Kasumi-1 (cell line): ENCODE data around the gene VENTX.

Experiments used
- DNase-seq, 2 experiments: peaks; one replicate each; lab custom pipeline; 2025; lab: John Stamatoyannopoulos, UW

VENTX gene

DNA sequence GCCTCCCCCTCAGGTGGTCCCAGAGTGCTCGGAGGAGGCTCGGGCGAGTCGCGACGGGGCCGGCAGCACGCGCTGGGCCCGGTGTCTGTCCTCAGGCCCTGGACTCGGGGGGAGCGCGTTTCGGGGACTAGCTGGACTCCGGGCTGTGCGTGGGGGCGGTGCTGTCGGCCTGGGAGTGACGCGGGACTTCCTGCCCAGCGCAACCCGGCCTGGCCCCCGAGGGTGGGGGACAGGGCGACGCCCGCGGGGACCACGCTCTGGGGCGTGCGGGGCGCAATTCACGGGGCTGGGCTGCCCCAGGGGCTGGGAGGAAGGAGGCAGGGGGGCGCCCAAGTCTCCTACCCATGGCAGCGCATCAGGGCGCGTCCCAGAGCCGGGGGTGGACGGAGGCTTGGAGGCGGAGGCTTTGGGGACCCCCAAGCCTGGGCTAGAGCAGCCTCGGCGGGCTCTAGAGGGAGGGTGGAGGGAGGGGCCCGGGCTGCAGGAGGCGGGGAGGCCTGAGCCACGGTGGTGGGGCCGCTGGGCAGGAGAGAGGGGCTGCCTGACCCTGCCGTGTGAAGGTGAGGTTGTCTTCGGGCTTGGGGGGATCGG lies 2.3 kb upstream of the VENTX start:
- DNase-seq = no peak

- peak; percentile 46 to 57 for DNase-seq
These were observed 1.7 kb upstream of the VENTX start for GRCh38 chr10:133235932-133236331.

GRCh38 chr10:133236401-133237240 lies 1.0 kb upstream of the VENTX start:
- DNase-seq = no peak

GRCh38 chr10:133237241-133237587 lies 441 bp upstream of the VENTX start:
- no peak for DNase-seq

DNA sequence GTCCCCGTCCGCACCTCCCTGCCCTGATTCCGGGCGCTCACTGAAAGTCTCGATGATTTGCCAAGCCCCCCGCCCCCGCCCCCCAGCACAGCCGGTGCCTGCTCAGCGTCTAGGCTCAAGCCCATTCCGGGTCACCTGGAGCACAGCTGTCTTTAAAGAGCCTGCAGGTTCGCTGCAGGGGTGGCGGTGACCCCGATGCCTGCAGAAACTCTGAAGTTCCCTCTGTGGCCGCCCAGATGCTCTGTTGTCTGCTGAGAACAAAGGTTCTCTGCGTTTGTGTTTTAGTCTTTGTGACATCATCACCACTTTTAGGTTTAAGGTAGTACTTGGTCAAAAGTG lies 780 bp downstream of the VENTX start:
- DNase-seq = no peak

DNA sequence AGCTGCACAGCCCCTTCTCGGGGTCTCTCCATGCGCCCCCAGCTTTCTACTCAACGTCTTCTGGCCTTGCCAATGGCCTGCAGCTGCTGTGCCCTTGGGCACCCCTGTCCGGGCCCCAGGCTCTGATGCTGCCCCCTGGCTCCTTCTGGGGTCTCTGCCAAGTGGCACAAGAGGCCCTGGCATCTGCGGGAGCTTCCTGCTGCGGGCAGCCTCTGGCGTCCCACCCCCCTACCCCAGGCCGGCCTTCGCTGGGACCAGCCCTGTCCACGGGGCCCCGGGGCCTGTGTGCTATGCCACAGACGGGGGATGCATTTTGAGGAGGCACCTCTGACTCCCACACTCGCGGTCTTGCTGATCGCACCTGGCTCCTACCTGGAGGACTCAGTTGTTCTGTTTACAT lies 2.3 kb downstream of the VENTX start:
- no peak for DNase-seq

DNA sequence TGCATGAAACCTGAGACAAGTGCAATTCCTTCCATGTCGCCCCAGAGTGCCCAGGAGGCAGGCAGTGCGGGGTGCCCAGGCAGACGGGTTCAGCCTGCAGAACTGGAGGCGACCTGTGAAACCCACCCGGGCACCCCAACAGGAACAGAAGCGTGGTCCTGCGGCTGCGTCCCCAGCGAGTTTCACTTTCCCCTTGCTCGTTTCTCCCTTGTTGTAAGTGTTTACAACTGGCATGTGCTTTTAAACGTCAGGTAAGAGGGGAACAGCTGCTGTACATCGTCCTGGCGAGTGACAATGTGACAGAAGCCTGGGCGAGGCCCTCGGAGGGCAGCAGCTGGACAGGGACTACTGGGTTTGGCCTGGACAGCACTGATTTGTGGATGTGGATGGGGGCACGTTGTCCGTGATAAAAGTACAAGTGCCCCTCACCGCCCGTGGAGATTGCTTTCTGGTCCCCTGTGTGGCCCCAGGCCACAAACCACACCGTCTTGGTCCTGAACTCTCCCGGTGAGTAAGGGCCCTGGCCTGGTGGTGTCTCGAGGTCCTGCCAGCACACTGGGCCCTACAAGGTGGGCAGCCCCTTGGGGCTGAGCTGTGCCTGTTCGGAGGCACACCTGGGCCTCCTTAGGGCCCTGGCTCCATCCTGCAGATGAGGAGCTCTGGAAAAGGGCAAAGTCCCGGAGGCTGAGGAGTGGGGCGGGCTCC lies 4.0 kb downstream of the VENTX start:
- no peak for DNase-seq

DNA sequence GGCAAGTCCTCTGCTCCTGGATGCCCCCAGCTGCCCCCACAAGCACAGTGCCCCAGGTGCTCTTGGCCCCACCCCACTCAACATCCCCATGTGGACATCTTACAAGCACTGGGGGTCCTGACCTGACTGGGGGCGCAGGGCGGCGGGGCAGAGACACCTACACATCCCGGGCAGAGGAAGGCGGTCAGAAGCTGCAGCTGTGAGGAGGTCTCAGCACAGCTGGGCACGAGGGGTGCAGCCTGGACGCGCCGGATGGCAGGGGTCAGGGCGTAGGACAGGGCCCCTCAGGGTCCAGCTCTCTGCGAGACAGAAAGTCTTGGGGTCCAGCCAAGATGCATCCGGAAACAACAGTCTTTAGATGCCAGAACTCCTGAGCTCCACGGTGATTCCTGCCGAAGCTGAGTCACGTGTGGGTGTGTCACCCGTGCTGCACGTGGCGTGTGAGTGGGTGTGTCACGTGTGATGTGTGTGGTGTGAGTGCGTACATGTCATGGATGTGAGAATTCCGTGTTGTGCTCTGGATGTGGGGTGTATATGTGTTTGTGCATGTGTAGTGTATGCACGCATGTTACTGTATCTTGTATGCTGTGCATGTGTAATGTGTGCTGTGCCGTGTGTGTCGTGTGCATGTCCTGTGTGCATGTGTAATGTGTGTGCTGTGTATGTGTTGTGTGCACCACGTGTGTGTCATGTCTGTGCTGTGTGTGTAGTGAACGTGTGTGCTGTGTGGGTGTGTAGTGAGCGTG lies 5.1 kb downstream of the VENTX start:
- DNase-seq = no peak

GRCh38 chr10:133243593-133243992 lies 5.9 kb downstream of the VENTX start:
- DNase-seq = no peak

DNA sequence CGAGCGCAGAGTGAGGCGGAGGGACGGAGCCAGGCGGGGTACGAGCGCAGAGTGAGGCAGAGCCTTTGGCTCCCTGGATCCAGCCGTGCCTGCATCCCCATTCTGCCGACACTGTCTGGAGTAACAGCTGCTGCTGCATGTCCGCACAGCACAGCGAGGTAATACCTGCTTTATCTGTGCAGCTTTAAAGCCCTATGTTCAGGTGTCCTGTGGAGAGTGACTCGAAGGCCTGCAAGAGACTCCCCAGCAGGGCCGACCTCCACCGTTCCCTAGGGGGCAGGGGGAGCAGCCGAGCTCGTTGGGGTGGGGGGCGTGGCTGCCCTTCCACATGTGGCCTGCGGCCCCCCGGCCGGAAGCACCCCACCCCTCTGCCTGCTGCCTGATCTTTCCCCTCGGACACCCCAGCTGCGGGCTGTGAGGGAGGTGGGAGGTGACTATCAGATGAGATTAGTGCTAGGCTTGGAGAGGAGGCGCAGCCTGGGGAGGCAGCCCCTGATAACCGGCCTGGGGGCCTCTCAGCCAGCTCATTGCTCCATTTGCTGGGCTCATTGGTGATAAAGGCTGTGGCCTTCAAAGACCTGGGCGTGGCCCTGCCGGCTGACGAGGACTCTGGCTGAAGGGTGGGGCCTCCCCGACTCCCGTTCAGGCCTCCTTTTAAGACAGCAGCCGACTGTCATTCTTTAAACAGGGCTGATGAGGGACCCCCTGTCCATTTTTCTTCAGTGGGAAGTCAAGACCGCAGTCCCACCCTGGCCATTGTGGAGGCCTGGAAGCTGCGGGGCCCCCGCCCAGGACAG lies 8.0 kb downstream of the VENTX start:
- no peak for DNase-seq

- DNase-seq = no peak
These were observed 8.6 kb downstream of the VENTX start for GRCh38 chr10:133246236-133246626.

GRCh38 chr10:133247681-133248333 lies 10.2 kb downstream of the VENTX start:
- no peak for DNase-seq

DNA sequence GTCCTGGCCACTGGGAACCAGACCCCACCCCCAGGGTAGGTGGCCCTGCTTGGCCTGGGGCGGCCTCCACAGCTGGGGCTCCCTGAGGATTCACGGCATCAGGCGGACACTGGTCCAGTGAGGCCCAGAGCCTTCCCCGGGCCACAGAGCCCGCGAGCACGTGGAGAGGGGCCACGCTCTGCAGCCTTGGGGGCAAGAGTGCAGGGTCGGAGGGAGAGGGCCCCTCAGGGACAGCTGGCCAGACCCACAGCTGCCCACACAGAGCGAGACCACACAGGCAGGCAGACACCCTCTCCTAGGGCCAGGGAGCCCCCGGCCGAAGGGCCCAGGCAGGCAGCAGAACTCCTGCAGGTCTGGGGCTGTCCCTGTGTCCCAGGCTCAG lies 10.7 kb downstream of the VENTX start:
- DNase-seq = no peak

DNA sequence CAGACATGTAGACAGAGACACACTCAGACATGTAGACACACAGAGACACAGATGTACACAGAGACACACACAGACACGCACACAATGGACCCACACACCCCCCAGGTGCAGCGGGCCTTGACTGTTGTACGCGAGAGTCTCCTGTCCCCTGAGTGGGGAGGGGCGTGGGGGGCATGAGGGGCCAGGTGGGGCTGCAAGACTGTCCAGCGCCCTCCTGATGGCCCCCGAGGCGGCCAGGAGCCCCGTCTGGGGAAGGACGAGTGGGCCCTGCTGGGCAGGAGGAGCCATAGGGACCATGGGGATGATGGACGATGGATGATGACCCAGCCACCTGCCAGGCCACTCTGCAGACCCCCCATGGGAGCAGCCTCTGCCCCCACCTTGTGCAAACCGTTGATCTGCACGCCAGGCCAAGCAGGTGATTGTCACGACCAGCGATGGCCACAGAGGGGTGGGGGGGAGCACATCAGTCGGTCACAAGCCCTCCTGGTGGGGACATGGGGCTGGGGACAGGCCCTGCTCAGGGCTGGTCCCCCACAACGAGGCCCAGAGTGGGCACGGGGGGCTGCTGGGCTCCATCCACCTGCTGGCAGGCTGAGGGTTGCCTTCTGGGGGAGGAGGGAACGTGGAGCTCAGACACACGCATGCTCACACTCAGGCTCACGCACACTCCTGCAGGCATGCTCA lies 11.6 kb downstream of the VENTX start:
- DNase-seq = no peak

GRCh38 chr10:133249975-133250754 lies 12.5 kb downstream of the VENTX start:
- DNase-seq = no peak

- DNase-seq = no peak
These were observed 13.9 kb downstream of the VENTX start for GRCh38 chr10:133251388-133252222.

GRCh38 chr10:133252223-133252552 lies 14.5 kb downstream of the VENTX start:
- DNase-seq = no peak

GRCh38 chr10:133253361-133253955 lies 15.8 kb downstream of the VENTX start:
- DNase-seq = no peak
